HuH-7 (cell line): ENCODE measurements around the gene MED6.

Experiments
- DNase-seq: peaks from one replicate; pipeline ENCODE4 v3.0.0; 2011; ENCODE audit warnings: low spot score

Gene MED6, protein sequence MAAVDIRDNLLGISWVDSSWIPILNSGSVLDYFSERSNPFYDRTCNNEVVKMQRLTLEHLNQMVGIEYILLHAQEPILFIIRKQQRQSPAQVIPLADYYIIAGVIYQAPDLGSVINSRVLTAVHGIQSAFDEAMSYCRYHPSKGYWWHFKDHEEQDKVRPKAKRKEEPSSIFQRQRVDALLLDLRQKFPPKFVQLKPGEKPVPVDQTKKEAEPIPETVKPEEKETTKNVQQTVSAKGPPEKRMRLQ

DNA sequence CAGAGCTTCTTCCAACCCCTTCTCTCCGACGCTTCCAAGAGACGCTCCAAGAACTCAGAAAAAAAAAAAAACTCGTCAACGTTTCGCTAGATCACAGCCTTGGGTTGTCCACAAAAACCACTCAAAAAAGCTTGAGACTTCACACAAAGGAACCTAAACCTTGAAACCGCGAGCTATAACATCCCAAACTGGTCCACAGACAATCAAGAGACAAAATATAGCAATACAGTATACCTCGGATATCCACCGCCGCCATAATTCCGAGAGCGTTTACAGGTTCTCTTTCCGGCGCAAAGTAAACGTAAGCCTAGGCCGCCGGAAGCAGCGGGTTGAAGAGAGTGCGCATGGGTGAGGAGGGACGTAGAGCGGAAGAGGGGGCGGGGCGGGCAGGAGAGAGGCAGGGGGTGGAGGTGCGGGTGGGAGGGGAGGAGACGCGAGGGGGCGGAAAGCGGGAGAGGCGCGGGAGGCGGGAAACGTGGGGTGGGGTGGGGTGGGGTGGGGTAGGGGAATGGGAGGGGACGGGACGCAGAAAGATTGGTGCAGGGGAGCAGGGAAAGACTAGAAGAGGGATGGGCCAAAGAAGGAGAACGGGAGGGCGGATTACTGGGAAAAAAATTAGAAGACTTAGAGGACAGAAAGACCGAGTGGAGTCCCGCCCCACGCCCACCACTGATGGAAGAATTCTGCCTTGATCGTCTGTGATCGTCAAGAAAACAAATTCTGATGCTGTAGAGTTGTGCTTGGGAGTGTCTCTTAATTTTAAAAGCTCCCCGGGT, at the start of gene MED6:
Gene MED6, minus strand, starts transcription at position 274 of the 776 bp plus-strand sequence. Its CDS starts 18 bp downstream, at position 256.
- peak; percentile 75 for DNase-seq

DNA sequence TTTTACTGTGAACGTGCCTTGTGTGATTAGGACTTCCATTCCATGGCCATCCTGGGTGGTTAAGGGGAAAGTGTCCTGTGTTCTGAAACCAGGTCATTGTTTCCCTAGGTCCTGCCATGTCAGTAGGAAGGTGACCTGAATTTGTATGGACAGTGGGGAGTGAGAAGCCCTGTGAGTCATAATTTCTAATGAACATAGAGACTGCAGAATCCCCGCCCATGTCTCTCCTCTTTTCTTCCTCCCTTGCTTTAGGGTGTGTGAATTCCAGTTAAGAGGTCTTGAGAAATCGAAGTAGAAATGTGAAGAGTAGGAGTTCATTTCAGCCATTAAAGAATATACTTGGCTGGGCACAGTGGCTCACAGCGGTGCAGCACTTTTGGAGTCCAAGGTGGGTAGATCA, 49.3 kb upstream of the MED6 start:
- DNase-seq = no peak

DNA sequence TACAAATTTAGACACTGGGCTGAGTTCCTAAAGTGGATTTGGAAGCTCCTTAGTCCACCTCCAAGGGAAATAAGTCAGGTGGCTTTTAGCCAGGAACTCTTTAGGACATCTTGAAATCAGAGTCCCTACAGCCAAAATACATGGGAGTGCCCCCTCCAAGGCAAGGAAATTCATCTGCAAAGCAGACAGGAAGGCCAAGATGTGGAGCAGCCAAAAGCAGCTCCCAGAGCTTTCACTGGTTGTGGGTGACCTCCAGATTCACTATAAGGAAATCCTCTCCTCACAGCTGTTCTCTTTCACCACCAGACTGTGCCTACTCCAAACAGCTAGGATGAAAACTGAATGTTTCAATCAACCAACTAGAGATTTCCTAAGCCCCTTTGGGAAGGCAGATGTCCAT, 47.9 kb upstream of the MED6 start:
- no peak for DNase-seq

DNA sequence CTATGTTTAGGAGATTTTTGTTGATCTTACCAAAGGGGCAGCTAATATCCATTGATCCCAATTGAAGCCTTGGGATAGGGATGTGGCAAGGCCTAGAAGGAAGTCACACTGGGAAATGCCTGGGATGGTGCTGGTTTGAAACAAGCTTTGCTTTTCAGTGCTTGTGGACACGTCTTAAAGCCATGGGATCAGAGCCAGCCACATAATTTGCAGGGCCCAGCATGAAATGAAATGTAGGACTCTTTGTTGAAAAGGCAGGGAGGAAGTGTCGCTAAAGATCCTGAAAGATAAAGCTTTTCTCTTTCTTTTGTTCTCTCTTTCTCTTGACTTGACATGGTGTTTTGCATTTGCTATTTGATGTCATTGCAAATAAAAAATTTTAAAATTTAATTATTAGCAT, 46.2 kb upstream of the MED6 start:
- DNase-seq = no peak

DNA sequence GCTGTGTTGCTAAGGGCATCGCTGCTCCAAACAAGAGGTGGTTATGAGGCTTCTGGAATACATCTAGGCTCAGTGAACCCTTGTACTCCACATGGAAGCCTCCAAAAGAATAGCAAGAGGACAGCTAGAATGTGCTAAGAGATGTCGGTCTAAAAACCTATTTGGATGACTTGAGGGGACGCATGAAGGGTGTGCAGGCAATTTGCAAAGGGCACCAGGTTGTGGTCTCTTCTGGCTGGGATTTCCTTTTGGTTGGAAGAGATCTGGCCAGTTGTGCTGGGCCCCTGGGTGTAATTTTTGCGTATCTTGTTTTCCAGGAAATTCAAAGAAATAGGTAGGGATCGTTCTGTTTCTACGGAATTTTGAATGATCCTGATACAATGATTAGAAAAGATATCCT, 45.4 kb upstream of the MED6 start:
- DNase-seq = no peak

DNA sequence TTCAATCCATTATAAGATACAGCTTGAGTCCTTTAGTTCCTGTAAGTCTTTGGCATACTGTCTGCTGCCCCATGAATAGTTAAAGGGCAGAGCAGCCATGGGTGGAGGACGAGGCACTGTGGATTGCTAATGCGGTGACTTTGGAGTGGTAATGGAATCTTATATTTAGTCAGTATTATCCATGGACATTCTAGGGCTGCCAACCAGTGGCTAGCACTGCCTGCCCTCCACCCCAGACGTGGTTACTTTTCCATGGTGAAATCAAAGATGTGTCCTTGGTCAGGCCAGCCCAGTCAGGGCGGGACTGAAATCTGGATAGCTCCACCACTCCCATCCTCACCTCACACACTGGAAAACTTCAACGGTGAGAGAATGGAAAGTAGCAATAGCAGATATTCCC, 43.5 kb upstream of the MED6 start:
- no peak for DNase-seq

DNA sequence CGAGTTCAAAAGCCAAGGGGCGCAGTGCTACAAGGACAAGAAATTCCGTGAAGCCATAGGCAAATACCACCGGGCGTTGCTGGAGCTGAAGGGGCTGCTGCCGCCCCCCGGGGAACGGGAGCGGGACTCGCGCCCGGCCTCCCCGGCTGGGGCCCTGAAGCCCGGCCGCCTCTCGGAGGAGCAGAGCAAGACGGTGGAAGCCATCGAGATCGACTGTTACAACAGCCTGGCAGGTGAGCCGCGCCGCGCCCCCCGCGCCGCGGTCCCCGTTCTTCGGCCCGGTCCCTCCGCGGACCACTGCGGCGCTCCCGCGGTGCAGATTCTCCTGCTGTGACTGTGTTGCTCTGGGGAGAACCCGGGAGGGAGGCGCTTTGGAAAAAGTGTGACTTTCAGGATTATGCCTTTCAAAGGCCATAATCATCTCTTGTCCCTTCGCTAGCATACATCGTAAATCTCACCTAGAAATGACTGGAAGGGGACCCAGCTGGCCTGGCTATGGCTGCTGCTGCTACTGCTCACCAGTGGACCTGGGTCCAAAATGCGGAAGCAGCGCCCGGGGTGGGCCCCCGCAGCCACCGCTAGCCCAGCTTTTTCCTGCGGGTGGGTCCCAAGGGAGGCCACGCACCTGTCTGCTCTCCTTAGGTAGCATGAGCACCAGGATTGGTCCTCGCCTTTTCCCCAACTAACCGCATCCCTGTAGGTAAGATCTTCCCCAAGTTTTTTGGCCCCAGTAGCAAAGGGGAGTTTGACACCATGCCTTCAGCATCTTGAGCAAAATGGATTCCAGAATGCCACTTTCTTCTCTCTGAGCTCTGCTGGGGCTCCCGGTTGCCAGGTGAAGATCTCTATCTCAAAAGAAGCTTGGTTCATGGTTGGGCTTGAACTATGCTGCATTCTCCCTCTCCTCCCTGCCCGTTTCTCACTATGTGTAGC, 42.1 kb upstream of the MED6 start:
- peak; percentile 19 for DNase-seq

DNA sequence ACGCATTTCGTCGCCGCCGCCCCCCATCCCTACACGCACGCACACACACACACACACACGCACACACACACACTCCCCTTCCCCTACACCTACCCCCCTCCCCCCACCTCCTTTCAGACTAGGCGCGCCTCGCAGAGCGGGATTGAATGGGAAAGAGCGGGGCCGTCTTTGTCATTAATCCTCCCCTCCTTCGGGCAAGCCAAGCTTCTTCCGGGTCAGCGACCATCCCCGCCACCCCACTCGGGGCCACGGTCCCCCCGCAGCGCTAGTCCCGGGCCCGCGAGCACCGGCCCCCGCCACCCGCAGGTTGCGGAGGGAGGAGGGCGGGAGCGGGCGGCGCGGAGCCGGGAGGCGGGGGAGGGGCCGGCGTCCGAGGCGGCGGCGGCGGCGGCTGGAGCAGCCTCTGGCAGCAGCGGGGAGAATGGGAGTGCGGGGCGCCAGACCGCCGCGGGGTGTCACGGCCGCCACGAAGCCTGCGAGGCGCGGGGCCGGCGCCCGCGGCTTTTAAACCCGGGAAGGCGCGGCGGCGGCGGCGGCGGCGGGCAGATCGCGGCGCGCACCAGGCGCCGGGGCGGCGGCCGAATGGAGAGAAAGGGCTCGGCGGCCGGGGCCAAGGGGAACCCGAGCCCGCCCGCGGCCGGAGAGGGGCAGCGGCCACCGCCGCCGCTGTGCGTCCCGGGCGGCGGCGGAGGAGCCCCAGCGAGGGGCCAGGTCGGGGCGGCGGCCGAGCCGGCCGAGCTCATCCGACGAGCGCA, 41.3 kb upstream of the MED6 start, which contains the start of gene TTC9:
Gene TTC9, plus strand, starts transcription at position 369 of the 755 bp plus-strand sequence. Its CDS starts 214 bp downstream, at position 583.
- DNase-seq = peak; percentile 52

DNA sequence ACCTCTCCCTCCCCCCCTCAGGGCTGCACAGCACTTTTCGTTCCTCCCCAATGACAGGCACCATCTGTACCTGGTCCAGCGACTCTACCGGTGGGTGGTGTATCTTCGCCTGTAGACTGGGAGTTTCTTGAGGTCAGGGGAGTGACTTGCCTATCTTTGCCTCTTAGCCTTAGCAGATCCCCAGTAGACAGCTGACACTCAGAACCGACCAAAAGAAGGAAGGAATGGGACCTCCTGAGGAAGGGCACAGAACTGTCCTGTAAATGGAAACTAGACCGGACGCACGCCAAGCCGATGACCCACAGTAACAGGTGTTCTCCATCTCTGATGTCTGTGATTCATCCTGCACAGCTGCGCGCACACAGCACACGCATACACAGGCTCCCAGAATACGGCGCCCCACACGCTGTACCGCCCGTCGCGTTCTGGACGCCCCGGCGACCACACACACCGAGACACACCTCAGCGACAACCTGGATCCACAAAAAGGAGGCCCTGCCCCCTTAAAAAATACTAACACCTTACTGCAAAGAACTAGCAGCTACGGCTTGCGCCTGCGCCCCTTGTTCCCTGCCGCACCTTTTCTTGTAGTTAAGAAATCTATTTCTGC, 40.6 kb upstream of the MED6 start:
- DNase-seq = peak; percentile 12

DNA sequence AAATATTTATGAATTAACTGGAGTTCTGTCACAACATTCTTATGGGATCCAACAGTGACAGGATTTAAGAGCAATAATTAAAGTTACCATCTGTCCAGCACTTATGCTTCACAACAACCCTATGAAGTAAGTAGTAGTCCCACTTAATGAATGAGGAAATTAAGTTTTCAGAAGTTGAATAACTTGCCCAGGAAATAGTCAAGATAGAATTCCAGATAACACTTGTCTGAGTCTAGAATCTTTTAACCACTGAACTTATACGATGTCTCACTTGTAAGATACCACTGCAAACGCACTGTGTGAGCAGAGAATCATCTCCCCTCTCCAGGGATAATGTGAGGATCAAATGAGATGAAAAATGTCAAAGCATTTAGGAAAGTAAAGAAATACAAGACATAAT, 38.0 kb upstream of the MED6 start:
- DNase-seq = no peak

DNA sequence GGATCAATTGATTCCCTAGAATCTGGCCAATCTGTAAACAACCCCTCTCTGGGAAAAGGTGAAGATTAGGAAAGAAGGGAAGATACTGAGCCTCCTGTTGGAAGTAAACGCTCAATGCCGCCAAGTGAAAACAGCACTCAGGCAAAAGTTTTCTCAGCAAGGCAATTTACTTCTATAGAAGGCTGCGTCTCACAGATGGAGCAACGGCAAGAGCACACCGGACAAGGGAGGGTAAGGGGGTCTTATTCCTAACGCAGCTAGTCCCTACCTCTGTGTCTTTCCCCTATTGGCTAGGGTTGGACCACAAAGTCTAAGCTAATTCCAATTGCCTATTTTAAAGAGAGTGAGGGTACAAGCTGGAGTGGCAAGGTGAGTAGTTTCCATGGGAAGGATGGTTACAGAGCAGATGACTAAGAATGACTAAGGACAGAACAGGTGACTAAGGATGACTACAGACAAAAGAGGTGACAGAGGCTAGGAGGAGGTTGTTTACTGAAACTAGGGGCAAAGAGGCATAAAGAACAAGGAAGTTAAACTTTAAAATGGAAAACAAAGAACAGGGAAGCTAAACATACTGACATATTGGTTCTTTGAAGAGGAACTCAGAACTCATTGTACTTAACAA, 35.6 kb upstream of the MED6 start:
- DNase-seq = no peak

DNA sequence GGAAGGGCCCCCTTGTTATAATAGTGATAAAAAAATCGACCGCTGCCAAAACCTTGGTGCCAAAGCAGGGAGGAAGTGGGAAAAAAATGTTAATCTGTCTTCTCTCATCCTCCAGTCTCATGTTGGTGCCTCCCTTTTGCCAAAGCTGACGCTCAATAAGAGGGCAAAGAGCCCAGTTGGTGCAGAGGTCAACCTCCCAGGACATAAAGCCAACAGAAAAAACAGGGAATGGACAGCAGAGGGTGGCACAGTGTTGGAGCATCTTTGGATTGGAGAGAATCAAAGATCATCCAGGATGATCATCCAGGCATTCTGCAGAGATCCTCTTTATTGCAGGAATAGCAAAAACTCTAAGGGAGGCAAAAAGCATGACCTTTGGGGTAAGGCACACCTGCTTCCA, 31.5 kb upstream of the MED6 start:
- no peak for DNase-seq

DNA sequence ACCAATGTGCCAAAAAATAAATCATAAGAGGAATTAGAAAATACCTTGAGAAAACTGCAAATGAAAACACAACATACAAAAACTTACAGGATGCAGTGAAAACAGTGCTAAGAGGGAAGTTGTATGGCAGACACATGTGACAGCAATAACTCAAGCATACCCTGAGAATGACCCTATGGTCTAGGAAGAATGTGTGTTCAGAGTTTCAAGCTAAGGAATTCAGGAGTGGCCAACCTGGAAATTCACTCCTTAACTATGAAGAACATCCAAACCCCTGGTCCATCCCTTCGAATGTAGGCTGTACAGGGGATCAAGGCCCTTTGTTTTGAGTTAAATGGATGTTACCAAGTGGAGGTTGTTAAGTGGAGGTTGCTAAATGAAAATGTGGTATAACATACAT, 24.5 kb upstream of the MED6 start:
- no peak for DNase-seq

DNA sequence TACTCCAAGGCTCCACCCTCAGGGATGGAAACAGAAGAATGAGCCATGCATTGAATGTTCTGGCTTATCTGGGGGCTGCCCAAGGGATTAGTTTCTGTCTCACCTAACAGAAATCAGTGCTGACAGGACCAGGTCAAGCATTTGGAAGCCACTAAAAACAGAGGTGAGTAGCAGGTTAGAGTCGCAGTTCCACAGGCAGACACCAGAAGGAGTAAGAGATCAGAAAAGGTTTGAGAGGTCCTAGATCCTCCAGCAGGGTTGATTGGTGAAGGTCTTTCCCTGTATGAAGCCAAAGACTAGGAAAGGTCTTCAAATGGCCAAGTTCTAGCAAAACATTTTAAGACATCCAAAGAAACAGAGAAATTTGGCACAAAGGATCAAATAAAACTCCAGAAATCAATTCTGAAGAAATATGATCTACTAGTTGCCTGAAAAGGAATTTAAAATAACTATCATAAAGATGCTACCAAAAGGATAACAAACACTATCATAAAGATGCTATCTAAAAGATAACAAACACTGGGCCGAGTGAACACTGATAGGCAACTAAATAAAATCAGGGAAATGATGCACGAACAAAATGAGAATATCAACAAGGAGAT, 21.8 kb upstream of the MED6 start:
- DNase-seq = peak; percentile 33

DNA sequence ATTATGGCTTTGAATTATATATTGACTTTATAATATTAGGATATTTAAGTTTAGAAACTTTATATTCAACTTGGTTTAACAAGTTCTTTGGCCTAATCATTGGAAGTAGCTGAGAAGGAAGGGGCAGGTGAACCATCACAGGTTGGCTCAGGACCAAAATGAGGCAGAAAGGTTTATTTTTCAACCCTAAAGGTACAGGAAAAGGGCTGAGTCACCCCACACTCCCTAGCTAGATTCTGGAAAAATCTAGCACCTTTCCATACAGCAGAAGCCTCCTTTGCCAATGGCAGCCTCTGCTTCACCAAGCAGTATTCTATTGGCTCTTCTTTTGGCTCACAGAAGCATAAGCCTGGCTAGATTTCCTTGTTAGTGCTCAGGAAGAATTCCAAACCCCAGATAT, 19.3 kb upstream of the MED6 start:
- DNase-seq = no peak

DNA sequence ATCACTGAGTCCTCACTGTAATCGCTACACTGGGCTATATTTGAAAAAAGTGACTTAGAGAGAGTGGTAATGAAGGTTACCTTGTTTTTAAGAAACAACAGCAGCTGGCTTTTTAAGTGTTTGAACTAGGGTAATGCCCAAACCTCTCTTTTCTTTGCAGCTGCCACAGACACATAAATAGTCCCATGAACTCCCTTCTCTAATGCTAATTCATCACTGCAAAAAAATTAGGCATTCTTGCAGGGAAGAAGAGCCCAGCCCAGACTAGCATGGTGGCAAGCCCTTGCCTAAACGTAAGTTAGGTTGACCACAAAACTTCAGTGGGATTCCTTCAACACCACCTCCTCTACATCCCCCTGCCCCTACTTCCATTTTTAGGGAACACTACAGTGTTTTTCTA, 17.9 kb upstream of the MED6 start:
- DNase-seq = no peak

DNA sequence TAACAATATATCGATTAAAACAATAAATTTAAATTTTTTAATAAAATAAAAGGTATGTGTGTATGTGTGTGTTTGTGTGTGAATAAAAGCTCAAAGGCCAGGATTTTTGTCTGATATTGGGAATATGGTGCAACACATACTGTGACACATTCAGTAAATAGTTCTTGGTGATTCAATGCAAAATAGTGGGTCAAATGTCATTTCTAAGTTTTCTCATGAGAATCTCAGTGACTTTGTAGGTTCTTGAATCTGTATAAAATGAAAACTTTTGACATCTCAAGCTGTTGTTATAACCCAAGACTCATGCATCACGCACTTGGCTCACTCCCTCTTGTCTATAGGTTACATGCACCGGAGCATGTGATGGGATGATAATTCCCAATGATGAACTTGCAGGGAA, 16.2 kb upstream of the MED6 start:
- DNase-seq = no peak

DNA sequence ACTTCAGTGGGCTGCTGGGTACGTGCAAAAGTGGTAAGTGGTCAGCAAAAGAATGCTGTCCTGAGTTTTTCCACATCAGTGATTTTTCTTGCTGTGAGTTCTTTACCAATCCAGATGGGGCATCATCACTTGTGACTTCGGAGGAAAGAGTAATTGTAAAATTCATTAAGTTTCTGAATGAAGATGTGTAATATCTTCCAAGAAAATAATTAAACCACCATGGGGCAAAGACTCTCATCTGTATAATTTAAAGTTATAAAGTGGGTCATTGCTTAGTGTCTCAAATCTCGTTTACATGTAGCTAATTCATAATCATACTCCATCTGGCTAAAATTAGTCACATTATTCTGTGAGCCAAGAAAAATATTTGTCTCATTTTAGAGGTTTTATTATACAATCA, 10.8 kb upstream of the MED6 start:
- DNase-seq = no peak

DNA sequence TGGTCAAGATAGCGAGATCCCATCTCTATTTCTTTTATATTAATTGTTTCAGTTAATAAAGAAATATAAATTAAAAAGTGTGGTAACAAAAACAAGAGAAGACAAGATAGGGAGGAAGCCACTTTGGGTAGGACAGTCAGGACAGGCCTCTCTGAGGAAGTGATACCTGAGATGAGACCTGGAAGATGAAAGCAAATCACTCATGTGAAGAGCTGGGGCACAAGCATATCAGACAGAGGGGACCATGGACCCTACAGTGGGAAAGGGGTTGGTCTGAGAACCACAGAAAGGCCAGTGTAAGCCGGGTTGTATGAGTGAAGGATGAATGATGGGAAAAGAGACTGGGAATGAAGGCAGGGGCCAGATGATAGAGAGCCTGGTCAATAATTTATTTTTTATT, 1.8 kb upstream of the MED6 start:
- no peak for DNase-seq

DNA sequence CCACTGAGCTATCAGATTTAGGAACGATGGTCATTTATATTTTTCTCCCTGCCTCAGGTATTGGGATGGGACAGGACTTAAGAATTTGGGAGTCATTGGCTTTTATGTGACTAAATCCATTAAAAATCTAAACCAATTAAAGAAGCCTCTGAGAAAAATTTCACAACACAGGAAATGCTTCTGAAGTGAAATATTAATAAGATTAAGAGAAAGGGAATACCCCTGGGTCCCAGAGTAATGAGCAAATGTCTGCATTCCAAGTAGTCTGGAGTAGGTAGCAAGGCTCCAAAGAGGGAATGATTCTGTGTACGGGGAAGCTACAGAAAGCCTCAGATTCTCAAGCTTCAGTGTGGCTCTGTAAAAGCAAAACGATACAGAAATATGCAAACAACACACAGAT, 707 bp upstream of the MED6 start:
- DNase-seq = no peak

DNA sequence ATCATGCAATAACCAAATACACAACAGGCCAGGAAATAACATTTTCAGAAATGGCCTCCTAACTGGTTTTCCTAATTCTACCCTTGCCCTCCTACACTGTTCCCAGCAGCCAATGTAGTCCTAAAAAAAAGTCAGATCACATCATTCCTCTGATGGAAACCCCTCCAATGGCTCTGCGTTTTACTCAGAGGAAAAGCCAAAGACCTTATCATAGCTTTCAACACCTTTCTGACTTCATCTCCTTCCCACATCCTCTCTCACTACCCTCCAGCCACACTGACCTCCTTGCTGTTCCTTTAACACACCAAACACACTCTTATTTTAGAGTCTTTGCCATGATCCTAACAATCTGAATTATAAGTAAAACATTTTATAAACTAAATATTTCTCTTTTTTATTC, 1.1 kb downstream of the MED6 start:
- no peak for DNase-seq
